CD4-positive, alpha-beta T cell treated with Interleukin-6 for 4 hours (primary cell): Measurements from ENCODE around the gene ADAM12.

Experiments used
- DNase-seq: peaks from one replicate; pipeline ENCODE4 v3.0.0-alpha.2; 2020; ENCODE audit warnings: mixed read lengths

ADAM12 gene

GRCh38 chr10:126233182-126234148 lies 154.8 kb downstream of the ADAM12 start:
- DNase-seq: no peak

- no peak for DNase-seq
These were observed 157.7 kb downstream of the ADAM12 start for GRCh38 chr10:126230587-126230986.

- DNase-seq: no peak
These were observed 158.6 kb downstream of the ADAM12 start for GRCh38 chr10:126229686-126230085.

GRCh38 chr10:126227762-126228134 lies 160.5 kb downstream of the ADAM12 start:
- no peak for DNase-seq

GRCh38 chr10:126226988-126227761 lies 161.1 kb downstream of the ADAM12 start:
- DNase-seq: no peak

- no peak for DNase-seq
These were observed 162.1 kb downstream of the ADAM12 start for GRCh38 chr10:126226205-126226604.

GRCh38 chr10:126225672-126226008 lies 162.6 kb downstream of the ADAM12 start:
- no peak for DNase-seq

- DNase-seq: no peak
These were observed 163.2 kb downstream of the ADAM12 start for GRCh38 chr10:126224967-126225671.

GRCh38 chr10:126223512-126224067 lies 164.7 kb downstream of the ADAM12 start:
- DNase-seq: no peak

- no peak for DNase-seq
These were observed 165.4 kb downstream of the ADAM12 start for GRCh38 chr10:126222736-126223511.

- no peak for DNase-seq
These were observed 166.4 kb downstream of the ADAM12 start for GRCh38 chr10:126221874-126222273.

GRCh38 chr10:126218778-126219649 lies 169.3 kb downstream of the ADAM12 start:
- DNase-seq: no peak

GRCh38 chr10:126218174-126218573 lies 170.1 kb downstream of the ADAM12 start:
- no peak for DNase-seq

GRCh38 chr10:126216632-126216961 lies 171.7 kb downstream of the ADAM12 start:
- DNase-seq: no peak

- DNase-seq: no peak
These were observed 172.3 kb downstream of the ADAM12 start for GRCh38 chr10:126215746-126216631.

GRCh38 chr10:126214679-126215078 lies 173.6 kb downstream of the ADAM12 start:
- DNase-seq: no peak

GRCh38 chr10:126214021-126214420 lies 174.3 kb downstream of the ADAM12 start:
- no peak for DNase-seq

GRCh38 chr10:126212738-126213137 lies 175.5 kb downstream of the ADAM12 start:
- DNase-seq: no peak

GRCh38 chr10:126210051-126210651 lies 178.1 kb downstream of the ADAM12 start:
- no peak for DNase-seq

GRCh38 chr10:126209451-126209850 lies 178.8 kb downstream of the ADAM12 start:
- DNase-seq: no peak
